Stimulated activated CD8-positive, alpha-beta memory T cell treated with anti-CD3 and anti-CD28 coated beads, Interleukin-15, amount 100 ng/mL, for 48 hours (primary cell): ENCODE data around the gene NUFIP2.
A peak's percentile ranks its signal among the peaks of the same experiment; 100 is the strongest.
"Not testable (repeated sequence)": the region's sequence is repeated elsewhere in the genome, so short reads cannot be mapped to it uniquely, and the experiment has no call there.

Experiments used
- DNase-seq, 2 donors: peaks; one replicate each; pipeline ENCODE4 v3.0.0-alpha.2; 2020; ENCODE audit warnings: low read depth in 2 of 2

Gene NUFIP2, protein sequence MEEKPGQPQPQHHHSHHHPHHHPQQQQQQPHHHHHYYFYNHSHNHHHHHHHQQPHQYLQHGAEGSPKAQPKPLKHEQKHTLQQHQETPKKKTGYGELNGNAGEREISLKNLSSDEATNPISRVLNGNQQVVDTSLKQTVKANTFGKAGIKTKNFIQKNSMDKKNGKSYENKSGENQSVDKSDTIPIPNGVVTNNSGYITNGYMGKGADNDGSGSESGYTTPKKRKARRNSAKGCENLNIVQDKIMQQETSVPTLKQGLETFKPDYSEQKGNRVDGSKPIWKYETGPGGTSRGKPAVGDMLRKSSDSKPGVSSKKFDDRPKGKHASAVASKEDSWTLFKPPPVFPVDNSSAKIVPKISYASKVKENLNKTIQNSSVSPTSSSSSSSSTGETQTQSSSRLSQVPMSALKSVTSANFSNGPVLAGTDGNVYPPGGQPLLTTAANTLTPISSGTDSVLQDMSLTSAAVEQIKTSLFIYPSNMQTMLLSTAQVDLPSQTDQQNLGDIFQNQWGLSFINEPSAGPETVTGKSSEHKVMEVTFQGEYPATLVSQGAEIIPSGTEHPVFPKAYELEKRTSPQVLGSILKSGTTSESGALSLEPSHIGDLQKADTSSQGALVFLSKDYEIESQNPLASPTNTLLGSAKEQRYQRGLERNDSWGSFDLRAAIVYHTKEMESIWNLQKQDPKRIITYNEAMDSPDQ

DNA sequence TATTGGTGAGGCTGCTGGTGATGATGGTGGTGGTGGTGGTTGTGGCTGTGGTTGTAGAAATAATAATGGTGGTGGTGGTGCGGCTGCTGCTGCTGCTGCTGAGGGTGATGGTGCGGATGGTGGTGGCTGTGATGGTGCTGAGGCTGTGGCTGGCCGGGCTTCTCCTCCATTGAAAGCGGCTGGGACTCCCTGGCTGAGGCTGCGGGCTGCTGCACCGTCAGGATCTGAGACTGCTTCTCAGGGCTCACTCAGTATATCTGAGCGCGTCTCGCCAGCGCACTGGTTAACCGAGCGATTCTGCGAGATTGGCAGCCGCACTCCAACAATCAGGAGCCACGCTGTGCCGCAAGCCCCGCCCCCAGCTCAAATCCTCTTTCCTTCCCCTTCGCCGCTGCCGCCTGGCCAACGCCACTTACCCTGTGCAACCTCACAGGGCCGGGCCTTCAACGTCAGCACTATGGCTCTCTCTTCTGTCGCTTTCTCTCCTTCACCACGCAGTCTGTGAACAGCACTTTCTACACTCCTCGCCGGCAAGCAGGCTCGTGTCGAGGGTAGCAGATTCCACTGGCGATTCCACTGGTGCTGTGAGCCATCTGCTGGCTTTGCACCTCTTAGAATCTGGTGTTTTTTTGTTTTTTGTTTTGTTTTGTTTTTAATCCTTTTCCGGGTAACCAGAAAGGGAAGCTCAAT lies at the start of gene NUFIP2:
NUFIP2 (minus strand) TSS at position 259 of the 690 bp plus-strand sequence; CDS start at position 170, 89 bp downstream.
- peak; percentile 97 to 98 for DNase-seq

DNA sequence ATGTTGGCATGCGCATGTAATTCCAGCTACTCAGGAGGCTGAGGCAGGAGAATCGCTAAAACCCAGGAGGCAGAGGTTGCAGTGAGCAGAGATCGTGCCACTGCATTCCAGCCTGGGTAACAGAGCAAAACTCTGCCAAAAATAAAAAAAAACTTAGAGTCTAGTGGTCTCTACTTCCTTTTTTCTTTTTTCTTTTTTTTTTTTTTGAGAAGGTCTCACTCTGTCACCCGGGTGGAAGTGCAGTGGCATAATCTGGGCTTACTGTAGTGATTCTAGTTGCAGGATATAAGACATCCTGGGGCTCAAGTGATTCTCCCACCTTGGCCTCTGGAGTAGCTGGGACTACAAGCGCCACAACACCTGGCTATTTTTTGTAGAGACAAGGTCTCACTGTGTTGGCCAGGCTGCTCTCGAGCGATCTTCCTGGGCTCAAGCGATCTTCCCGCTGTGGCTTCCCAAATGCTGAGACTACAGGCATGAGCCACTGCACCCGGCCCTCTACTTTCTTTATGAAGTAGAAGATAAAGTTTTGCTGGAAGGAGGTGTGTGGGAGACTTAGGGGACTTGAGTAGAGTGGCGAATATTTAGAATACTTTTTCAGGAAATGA lies 48.3 kb upstream of the NUFIP2 start:
- no peak for DNase-seq

DNA sequence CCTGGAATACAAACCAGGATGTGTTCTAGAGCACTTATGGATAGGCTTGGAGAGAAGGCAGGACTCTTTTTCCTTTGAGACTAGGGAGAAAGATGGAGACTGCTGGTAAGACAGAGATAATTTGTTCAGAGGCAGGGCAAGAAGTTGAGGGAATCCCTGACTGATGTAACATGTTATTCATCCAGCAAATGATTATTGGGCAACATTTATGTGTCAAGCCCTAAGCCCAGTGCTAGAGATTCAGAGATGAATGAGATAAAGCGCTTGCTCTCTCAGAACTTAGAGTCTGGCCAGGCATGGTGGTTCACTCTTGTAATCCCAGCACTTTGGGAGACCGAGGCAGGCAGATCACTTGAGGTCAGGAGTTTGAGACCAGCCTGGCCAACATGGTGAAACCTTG lies 47.8 kb upstream of the NUFIP2 start:
- DNase-seq = no peak

DNA sequence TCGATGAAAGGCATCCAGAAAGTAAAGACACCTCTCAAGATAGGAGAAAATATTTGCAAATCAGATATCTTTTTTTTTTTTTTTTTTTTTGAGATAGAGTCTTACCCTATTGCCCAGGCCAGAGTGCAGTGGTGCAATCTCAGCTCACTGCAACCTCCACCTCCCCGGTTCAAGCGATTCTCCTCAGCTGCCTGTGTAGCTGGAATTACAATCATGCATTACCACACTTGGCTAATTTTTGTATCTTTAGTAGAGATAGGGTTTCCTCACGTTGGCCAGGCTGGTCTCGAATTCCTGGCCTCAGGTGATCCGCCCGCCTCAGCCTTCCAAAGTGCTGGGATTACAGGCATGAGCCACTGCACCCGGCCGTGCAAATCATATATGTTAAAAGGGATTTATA lies 45.1 kb upstream of the NUFIP2 start:
- not testable (repeated sequence) for DNase-seq

DNA sequence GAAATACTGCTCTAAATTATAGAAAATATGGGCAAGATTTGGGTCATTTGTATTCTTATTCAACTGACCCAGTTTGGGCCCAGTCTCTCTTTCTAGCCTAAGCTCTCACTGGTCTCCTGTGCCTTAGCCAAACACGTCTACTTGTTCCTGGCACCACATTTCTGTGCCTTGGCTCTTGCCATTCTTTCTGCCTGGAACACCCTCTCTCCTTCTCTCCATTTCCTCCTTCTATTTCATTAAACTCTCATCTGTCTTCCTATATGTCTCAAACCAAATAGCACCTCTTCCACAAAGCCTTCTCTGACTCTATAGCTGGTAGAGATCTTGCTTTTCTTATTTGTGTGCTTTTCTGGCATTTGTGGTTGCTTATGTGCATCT lies 37.7 kb upstream of the NUFIP2 start:
- DNase-seq = no peak

DNA sequence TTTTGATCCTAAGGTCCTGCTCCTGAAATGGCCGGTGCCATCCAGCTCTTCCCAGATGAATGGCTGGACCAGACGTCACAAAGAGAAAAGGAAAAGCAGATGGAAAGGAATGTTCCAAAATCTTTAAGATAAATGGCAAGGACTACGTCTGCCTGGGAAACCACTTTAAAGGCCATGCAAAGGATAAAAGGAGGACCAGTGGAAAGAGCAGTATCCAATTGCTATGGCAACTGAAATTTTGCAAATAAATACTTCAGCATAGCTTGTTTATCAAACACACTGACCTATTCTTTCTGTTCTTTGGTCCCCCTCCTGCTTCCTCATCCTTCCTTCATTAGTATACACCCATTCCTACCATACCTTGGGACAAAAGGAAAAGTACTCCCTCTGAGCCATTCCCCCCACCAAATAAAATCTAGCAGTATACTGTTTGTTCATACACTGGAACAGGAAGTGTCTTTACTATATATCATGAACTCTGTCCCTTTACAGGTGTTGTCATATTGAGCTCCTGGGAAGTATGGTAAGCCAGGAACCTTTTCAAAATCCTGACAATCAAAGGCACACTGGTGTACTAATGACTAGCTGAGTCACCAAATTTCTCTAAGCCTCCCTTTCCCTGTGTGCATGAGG lies 37.2 kb upstream of the NUFIP2 start:
- DNase-seq = no peak

DNA sequence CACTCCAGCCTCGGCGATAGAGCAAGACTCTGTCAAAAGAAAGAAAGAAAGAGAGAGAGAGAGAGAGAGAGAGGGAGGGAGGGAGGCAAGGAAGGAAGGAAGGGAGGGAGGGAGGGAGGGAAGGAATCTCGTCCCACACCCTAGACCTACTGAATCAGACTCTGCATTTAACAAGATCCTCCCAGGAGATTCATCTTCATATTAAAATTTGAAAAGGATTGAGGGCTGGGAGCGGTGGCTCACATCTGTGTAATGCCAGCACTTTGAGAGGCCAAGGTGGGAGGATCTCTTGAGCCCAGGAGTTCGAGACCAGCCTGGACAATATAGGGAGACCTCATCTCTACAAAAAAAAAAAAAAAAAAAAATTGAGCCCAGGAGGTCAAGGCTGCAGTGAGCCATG lies 33.5 kb upstream of the NUFIP2 start:
- no peak for DNase-seq

DNA sequence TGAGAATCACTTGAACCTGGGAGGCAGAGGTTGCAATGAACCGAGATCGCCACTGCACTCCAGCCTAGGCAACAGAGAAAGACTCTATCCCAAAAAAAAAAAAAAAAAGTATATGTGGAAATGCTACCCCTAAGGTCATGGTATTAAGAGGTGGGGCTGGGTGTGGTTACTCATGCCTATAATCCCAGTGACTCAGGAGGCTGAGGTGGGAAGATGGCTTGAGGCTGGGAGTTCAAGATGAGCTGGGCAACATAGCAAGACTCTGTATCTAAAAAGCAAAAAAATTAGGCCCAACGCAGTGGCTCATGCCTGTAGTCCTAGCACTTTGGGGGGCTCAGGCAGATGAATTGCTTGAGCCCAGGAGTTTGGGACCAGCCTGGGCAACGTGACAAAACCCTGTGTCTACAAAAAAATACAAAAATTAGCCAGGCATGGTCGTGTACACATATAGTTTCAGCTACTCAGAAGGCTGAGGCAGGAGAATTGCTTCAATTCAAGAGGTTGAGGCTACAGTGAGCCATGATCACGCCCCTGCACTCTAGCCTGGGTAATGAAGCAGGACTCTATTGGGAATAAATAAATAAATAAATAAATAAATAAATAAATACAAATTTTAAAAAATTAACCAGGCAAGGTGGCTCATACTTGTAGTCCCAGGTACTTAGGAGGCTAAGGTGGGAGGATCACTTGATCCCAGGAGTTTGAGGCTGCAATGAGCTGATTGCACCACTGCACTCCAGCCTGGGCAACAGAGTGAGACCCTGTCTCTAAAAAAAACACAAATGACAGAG lies 32.3 kb upstream of the NUFIP2 start:
- no peak for DNase-seq

DNA sequence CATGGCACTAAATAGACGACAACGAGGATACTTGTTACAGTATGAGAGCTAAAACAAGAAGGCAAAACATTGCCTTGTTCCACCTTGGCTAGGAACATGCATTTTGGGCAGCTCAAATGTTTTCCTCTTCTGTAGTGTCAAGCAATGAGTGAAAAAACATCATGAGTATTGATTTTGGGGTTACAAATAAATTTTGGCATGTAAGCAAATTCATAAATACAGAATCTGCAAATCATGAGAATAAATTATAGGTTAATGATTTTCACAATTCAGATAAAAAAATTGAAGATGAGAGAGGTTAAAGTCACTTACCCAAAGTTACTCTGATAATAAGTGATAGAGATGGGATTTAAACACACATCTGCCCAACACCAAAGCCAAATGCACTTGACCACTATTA lies 28.4 kb upstream of the NUFIP2 start:
- DNase-seq = no peak

DNA sequence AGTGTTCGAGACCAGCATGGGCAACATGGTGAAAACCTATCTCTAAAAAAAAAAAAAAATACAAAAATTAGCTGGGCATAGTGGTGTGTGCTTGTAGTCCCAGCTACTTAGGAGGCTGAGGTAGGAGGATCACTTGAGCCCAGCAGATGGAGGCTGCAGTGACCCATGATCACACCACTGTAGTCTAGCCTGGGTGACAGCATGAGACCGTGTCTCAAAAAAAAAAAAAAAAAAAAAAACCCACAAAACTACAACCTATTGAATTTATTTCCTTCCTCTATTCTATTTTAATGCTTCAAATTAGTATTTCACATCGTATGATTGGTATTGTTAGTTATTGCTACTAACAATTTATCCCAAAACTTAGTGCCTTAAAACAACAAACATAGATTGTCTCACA lies 9.4 kb upstream of the NUFIP2 start:
- no peak for DNase-seq

DNA sequence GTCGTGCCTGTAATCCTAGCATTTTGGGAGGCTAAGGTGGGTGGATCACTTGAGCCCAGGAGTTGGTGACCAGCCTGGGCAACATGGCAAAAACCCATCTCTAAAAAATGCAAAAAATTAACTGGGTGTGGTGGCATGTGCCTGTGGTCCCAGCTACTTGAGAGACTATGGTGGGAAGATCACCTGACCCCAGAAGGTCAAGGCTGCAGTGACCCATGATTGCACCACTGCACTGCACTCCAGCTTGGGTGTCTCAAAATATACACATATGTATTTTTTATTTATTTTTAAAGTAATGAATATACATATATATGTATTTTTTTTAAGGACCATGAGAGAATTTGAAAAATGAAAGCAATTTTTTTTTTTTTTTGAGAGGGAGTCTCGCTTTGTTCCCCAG lies 5.1 kb upstream of the NUFIP2 start:
- DNase-seq = no peak

DNA sequence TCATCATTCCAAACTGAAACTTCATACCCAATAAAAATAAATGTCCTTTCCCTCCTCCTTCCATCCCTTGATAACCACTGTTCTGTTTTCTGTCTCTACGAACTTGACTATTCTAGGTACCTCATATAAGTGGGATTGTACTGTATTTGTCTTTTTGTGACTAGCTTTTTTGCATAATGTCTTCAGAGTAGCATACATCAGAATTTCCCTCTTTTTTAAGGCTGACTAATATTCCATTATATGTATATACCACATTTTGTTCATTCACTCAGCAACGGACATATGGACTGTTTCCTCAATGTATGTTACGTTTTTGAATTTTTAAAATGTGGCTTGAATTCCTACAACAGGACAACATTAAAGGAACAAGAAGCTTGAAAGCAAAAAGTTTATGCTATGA lies 1.5 kb upstream of the NUFIP2 start:
- no peak for DNase-seq

DNA sequence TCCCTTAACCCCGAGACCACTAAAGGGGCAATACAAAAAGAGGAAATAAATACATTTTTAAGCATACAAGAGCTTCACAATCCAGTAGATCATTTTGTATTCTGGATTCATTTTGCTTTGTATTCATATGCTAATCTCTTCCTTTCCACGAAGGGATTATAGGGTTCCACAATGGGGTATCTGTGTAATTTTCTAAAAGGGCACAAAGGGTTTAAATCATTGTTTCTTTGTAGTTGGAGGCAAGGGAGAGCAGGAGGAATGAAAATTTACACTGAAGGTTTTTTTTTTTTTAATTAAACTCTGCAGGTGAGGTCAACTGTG lies 592 bp upstream of the NUFIP2 start:
- no peak for DNase-seq

DNA sequence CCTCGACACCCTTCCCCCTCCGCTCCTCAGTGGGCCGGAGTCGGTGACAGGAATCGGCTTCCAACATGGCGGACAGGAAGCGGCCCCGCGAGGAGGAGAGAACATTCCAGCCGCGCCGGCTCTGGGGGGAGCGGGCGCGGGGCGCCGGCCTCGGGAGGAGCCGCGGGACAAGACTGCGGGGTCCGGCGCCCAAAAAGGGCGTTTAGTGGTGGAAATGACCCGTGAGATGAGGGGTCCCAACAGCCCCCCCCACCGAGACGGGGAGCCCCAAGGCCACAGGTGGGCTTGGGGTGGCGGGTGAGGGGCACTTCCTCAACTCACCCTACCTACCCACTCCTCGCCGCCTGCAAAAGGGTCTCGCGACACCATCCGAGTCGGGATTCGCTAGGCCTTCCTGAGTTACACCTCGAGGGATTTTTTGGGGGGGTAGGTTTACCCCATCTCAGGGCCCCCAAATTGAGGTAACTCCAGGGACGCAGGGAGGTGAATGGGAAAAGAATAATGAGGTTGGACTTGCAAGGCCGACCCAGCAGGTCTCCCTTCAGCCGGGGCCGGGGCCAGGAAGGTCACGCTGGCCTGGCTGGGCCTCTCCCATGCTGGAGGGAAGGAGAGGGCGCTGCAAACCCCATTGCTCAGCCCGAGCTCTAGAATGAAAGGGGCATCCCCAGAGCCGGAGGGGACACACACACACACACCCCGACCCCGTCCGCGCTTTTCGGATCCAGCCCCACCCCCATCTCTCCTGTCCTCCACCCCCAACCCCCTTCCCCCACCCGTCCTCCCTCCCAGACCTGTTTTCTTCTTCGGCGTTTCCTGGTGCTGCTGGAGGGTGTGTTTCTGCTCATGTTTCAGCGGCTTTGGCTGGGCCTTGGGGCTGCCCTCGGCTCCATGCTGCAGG lies 707 bp downstream of the NUFIP2 start:
- peak; percentile 48 to 51 for DNase-seq

DNA sequence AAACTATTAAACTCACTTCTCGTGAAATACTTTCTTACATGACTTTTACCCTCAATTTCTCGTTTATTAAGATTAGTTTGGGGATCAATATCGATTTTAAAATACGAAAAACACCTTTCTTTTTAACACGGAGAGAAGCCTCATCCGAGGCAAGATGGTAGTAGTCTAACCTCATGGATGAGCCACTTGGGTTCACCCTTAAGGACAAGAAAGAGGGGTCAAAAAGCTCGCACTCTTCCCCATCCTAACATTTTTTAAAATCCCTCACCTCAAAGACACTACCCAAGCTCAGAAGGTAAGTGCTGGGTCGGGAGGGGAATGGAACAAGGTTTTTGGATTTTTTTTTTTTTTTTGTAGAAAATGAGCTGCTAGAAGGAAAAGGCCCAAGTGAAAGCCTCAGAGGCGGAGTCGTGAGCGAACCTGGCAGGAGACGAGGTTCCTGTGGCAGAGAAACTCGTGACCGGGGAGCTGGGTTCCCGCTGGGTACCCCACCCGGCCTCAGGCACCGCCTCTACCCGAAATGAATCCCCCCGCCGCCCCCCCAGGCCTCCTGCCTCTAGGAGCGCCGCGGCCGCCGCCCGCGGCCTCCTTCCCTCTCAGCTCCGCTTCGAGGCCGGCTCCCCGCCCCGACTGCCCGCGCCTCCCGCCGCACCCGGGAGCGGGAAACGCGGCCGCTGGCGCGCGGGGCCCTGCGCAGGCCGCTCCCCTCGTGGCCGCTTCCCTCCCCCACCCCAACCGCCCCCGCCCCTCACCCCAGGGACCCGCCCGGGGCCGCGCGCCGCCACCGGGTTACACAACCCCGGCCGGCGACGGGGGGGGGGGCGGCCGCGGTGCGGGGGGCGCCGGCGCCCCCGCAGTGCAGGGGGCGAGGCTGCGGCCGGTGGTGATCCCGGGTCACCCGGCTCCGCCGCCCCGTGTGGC lies 1.6 kb downstream of the NUFIP2 start:
- peak; percentile 38 to 39 for DNase-seq

DNA sequence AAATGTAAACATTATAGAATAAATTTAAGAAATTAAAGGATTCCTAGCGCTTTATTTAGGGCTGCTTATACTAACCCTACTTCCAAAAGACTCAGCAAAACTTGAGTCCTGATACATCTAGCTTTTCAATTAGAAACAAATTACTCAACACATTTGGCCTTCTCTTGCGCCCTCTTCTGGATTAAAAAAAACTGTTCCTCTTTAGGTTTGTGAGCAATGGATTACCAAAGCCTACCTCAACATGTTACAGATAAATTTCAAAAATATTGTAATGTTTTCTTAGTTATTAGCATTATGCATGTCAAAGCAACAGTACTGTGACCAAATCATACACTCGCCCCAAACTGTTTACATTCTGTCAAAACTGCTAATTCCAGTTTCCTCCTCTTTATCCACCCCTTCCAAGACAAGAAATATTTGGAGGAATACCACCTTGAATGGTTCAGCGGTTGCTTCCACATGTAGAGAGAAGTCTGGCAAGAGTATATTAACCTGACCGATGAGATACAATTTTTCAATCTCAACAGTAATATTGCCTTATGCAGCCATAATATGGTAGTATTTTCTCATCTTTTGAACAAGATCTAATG lies 2.7 kb downstream of the NUFIP2 start:
- DNase-seq = peak in 1 of 2 donors; percentile 9

DNA sequence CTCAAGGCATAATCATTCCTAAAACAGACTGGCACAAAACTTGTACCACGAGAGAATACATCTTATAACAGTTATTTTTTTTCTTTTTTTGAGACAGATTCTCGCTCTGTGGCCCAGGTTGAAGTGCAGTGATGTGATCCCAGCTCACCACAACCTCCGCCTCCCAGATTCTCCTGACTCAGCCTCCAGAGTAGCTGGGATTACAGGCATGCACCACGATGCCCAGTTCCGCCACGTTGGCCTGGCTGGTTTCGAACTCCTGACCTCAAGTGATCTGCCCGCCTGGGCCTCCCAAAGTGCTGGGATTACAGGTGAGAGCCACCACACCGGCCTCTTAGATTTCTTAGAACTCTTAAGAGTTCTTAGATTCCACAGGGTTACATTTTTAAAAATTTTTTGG lies 4.1 kb downstream of the NUFIP2 start:
- DNase-seq = no peak

DNA sequence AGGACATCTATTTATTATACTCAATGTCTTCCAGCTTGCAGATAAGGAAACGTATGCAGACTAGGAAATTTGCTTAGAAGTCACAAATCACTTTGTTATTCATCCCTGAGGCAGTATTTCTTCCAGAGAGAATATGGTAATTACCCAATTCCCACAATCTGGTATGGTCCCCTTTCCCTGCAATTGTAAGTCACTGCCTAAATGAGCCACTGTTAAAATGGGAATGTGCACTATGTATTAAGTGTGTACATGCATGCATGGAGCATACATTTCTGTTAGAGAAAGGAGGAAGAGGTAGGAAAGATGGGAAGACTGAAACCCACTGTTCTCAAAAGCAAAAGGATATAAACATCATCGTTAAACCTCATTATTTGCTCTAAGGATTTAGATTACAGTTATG lies 10.0 kb downstream of the NUFIP2 start:
- no peak for DNase-seq

DNA sequence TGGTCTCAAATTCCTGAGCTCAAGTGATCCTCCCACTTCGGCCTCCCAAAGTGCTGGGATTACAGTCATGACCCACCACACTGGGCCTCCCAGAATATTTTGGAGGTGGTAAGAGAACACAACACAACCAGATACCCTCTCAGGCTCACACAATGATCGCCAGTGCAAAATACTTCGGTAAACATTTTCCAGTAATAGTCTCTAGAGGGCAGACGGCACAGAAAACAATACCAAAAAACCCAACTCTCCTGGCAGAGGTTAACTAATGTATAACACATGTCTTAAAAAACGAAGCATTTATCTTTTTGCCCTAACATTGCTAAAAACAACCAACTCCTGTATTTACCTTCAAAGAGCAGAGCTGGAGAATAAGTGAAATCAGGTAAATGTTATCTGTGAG lies 10.5 kb downstream of the NUFIP2 start:
- no peak for DNase-seq
